HepG2 (cell line): ENCODE results near the gene HK3. TPM values are rescaled to one million over a fixed set of nuclear protein-coding genes. Genes with fewer than 3 reads are reported as not detected.

ENCODE experiments used
- ATAC-seq: fragments of 200-7000 bp; cut with Tn5 transposase; 3 replicates; pipeline ENCODE4 v1.9.1; 2020; ENCODE audit warnings: mild to moderate bottlenecking, moderate library complexity
- BruUV-seq: library from RNA; stranded (reverse); fragments of 400-500 nt; replicated peaks from 2 replicates; lab custom pipeline; 2021; lab: Mats Ljungman, UMichigan
- CTCF ChIA-PET: fragments of 300-600 bp; formaldehyde crosslinking; extraction: SDS; loops from one replicate; lab custom pipeline; 2021; ENCODE audit warnings: low total read pairs, inconsistent platforms, low intra/inter-chr PET ratio; lab: Yijun Ruan, JAX
- POLR2A ChIA-PET: fragments of 350-600 bp; sonication (Branson Sonifier 250); formaldehyde crosslinking; loops from one replicate; lab custom pipeline; 2020; ENCODE audit warnings: antibody characterized with exemption, inconsistent platforms; lab: Yijun Ruan, JAX
- DNase-seq: peaks from one replicate; pipeline ENCODE4 v3.0.0-alpha.2; 2015; ENCODE audit warnings: low spot score
- FAIRE-seq: peaks from 3 replicates; lab custom pipeline; 2011; peaks lifted over from hg19 to GRCh38; lab: Jason Lieb, UNC
- H2AFZ ChIP-seq: one replicate; pipeline ENCODE4 v1.6.1; 2011; ENCODE audit warnings: low read length, inconsistent platforms
- H3K27ac ChIP-seq: fragments of 300-600 bp; 3 replicates; pipeline ENCODE4 v1.8.0; 2011; ENCODE audit warnings: mixed run types, mild to moderate bottlenecking, mixed read lengths, low read length, inconsistent platforms; ENCODE audit not compliant: insufficient read depth; ENCODE audit errors: extremely low read length
- H3K27me3 ChIP-seq, 2 experiments: fragments of 200-600 bp in 1 of 2; 2 replicates in 1 of 2; 3 replicates in 1 of 2; pipeline versions ENCODE4 v1.6.0 to v1.8.0; 2011; ENCODE audit warnings: low read length in 2 of 2, mild to moderate bottlenecking in 2 of 2, moderate library complexity in 2 of 2, inconsistent platforms in 1 of 2; ENCODE audit not compliant: insufficient read depth in 2 of 2, control insufficient read depth in 1 of 2
- H3K36me3 ChIP-seq, 2 experiments: fragments of 200-600 bp in 1 of 2; replicated peaks in 1 of 2; 2 replicates in 1 of 2; 3 replicates in 1 of 2; pipeline versions ENCODE4 v1.5.1 to v1.8.0; 2011; ENCODE audit warnings: low read length in 2 of 2, inconsistent platforms in 1 of 2; ENCODE audit not compliant: insufficient read depth in 2 of 2, control insufficient read depth in 1 of 2
- H3K4me1 ChIP-seq: 2 replicates; pipeline ENCODE4 v1.5.1; 2012; ENCODE audit warnings: low read length, inconsistent platforms; ENCODE audit not compliant: insufficient read depth
- H3K4me2 ChIP-seq: 2 replicates; pipeline ENCODE4 v1.6.0; 2011; ENCODE audit warnings: low read depth, low read length, inconsistent platforms
- H3K4me3 ChIP-seq, 3 experiments: fragments of 200-600 bp in 1 of 3; sonication (generic), shearing (Covaris generic) in 1 of 3; replicated peaks in 1 of 3; 2 replicates each; pipeline ENCODE4 v1.5.1; 2011 to 2016; ENCODE audit warnings: low read length in 3 of 3, inconsistent platforms in 2 of 3, low read depth in 2 of 3, mild to moderate bottlenecking in 2 of 3, control low read depth in 1 of 3, mixed read lengths in 1 of 3; ENCODE audit not compliant: insufficient read depth in 1 of 3
- H3K79me2 ChIP-seq: one replicate; pipeline ENCODE4 v1.6.1; 2011; ENCODE audit warnings: low read length, inconsistent platforms; ENCODE audit not compliant: insufficient read depth
- H3K9ac ChIP-seq: 2 replicates; pipeline ENCODE4 v1.6.0; 2011; ENCODE audit warnings: mild to moderate bottlenecking, low read depth, low read length, inconsistent platforms; ENCODE audit not compliant: insufficient read depth
- H3K9me3 ChIP-seq: 2 replicates; pipeline ENCODE4 v1.5.1; 2012; ENCODE audit warnings: mild to moderate bottlenecking, low read length
- H4K20me1 ChIP-seq: 2 replicates; pipeline ENCODE4 v1.6.0; 2011; ENCODE audit warnings: inconsistent platforms, mild to moderate bottlenecking, low read length, moderate library complexity; ENCODE audit not compliant: insufficient read depth
- BHLHE40 ChIP-seq: IDR thresholded peaks from 2 replicates; pipeline ENCODE4 v1.6.1; 2011; ENCODE audit warnings: low read length, improper control_type of control experiment
- FOXO1 ChIP-seq: sonication (generic); formaldehyde crosslinking; IDR thresholded peaks from 2 replicates; pipeline ENCODE4 v1.4.0; 2020; ENCODE audit warnings: missing genetic modification reagents
- NR2F6 ChIP-seq, 2 experiments: IDR thresholded peaks; 2 replicates each; pipeline ENCODE4 v1.6.1; 2016; ENCODE audit warnings: antibody characterized with exemption in 1 of 2, mild to moderate bottlenecking in 1 of 2
- SAP130 ChIP-seq: IDR thresholded peaks from 2 replicates; pipeline ENCODE4 v1.6.1; 2016; ENCODE audit warnings: low read depth
- ZNF12 ChIP-seq: sonication (generic); formaldehyde crosslinking; IDR thresholded peaks from 2 replicates; pipeline ENCODE4 v1.5.0; 2020; ENCODE audit warnings: missing genetic modification reagents
- ZNF296 ChIP-seq: sonication (generic); formaldehyde crosslinking; conservative IDR thresholded peaks from 2 replicates; pipeline ENCODE4 v1.5.0; 2020; ENCODE audit warnings: mild to moderate bottlenecking, missing genetic modification reagents
- ZNF558 ChIP-seq: sonication (generic); formaldehyde crosslinking; IDR thresholded peaks from 2 replicates; pipeline ENCODE4 v1.9.0; 2022; ENCODE audit warnings: mild to moderate bottlenecking, missing genetic modification reagents, borderline replicate concordance
- ZNF567 ChIP-seq: sonication (generic); formaldehyde crosslinking; IDR thresholded peaks from 2 replicates; pipeline ENCODE4 v1.8.1; 2023; ENCODE audit warnings: mild to moderate bottlenecking, missing genetic modification reagents, borderline replicate concordance
- ZNF605 ChIP-seq: sonication (generic); formaldehyde crosslinking; IDR thresholded peaks from 2 replicates; pipeline ENCODE4 v1.8.0; 2022; ENCODE audit warnings: mild to moderate bottlenecking, missing genetic modification reagents
- WGBS: methylation state at CpG from one replicate; pipeline ENCODE4 v1.1.6; 2017; ENCODE audit warnings: low lambda C conversion rate; 5-methylcytosine and 5-hydroxymethylcytosine counted together
- in situ Hi-C: cut with HindIII; loops from 2 replicates; pipeline ENCODE4 v1.10.0; 2017; ENCODE audit warnings: low pct_unique_long_range_greater_than_20kb; ENCODE audit not compliant: extremely low pct_ligation_motif_present
- intact Hi-C: fragments of 100-400 bp; cut with micrococcal nuclease; formaldehyde crosslinking; loops from one replicate; pipeline ENCODE4 v1.10.0; 2022; ENCODE audit not compliant: unreplicated experiment
- polyA plus RNA-seq, 8 experiments: library from polyadenylated mRNA; depleted of rRNA in 3 of 8; stranded (reverse) in 7 of 8; unstranded in 1 of 8; fragments of >200 nt; fragmentation: Illumina TruSeq in 4 of 8; extraction: Trizol in 4 of 8; gene quantifications; 2 replicates each; pipeline versions ENCODE4 v1.2.1 to v1.2.3, GENCODE V29; 2011 to 2016; ENCODE audit warnings: low read depth in 4 of 8, missing spikeins in 1 of 8, mixed read lengths in 1 of 8; ENCODE audit not compliant: insufficient read depth in 1 of 8
- total RNA-seq, 5 experiments: library from RNA; depleted of rRNA; stranded (reverse); fragments of >200 nt; fragmentation: Illumina TruSeq; extraction: Trizol; gene quantifications; 2 replicates each; pipeline ENCODE4 v1.2.3, GENCODE V29; 2016; ENCODE audit warnings: low read depth in 1 of 5
- TF ChIP-seq, protein P1 (sequence below): sonication (generic); formaldehyde crosslinking; IDR thresholded peaks from 2 replicates; pipeline ENCODE4 v1.5.1; 2020; ENCODE audit warnings: missing genetic modification reagents, mild to moderate bottlenecking, borderline replicate concordance

HK3 gene
- total and polyA plus RNA-seq, 2 of the 13 experiments (the other 11 are each of a cell fraction or from before 2014, with no cell fraction given) = not detected

GRCh38 chr5:176875783-176876505 lies 23.2 kb downstream of the HK3 start (continued):
- TF ChIP-seq, protein P1, sequence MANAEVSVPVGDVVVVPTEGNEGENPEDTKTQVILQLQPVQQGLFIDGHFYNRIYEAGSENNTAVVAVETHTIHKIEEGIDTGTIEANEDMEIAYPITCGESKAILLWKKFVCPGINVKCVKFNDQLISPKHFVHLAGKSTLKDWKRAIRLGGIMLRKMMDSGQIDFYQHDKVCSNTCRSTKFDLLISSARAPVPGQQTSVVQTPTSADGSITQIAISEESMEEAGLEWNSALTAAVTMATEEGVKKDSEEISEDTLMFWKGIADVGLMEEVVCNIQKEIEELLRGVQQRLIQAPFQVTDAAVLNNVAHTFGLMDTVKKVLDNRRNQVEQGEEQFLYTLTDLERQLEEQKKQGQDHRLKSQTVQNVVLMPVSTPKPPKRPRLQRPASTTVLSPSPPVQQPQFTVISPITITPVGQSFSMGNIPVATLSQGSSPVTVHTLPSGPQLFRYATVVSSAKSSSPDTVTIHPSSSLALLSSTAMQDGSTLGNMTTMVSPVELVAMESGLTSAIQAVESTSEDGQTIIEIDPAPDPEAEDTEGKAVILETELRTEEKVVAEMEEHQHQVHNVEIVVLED (CRISPR knock-in tag) = no peak
- TF ChIP-seq BHLHE40 = no peak

GRCh38 chr5:176875014-176875550 lies 24.1 kb downstream of the HK3 start:
- CTCF ChIA-PET = no interaction called here
- no peak overlapping the region for H3K4me3 ChIP-seq
- POLR2A ChIA-PET = interaction anchor here (1.4 kb wide), 1 partner anchor 228 kb away, joined by 3 read pairs; the partner anchor contains the start of gene TSPAN17
- FAIRE-seq (no peak), DNase-seq (no peak), ATAC-seq (no peak)
- no peaks in the 10 kb centered on the region for H3K79me2 ChIP-seq
- 24% methylated on average over 15 of the region's 17 CpGs for WGBS
- H3K27me3 ChIP-seq = peaks cover 26 to 71% of the 10 kb centered on the region in 2 experiments; a peak in 4 of 5 replicates
- H3K36me3 ChIP-seq = no peaks in the 10 kb centered on the region
- TF ChIP-seq FOXO1 (CRISPR knock-in tag) (no peak), SAP130 (CRISPR knock-in tag) (no peak), NR2F6 (IDR thresholded peaks at IDR 0.05) (no peak), NR2F6 (CRISPR knock-in tag; IDR thresholded peaks at IDR 0.05) (no peak), ZNF567 (CRISPR knock-in tag) (no peak), ZNF558 (no peak), ZNF296 (CRISPR knock-in tag) (no peak), ZNF12 (no peak), ZNF605 (CRISPR knock-in tag) (no peak)
- no peak overlapping the region for H3K9ac ChIP-seq
- H2AFZ ChIP-seq = no peak overlapping the region
- intact Hi-C loops (no loop called here), in situ Hi-C loops (no loop called here)
- no peaks in the 10 kb centered on the region for H3K9me3 ChIP-seq
- no peak overlapping the region for H3K27ac ChIP-seq
- no peaks in the 10 kb centered on the region for H4K20me1 ChIP-seq
- H3K4me1 ChIP-seq = peaks cover 9% of the 10 kb centered on the region
- no peak overlapping the region for H3K4me2 ChIP-seq
- BruUV-seq = no TSS peak
